ENCODE data around the gene TMOD1.

TMOD1 gene

DNA sequence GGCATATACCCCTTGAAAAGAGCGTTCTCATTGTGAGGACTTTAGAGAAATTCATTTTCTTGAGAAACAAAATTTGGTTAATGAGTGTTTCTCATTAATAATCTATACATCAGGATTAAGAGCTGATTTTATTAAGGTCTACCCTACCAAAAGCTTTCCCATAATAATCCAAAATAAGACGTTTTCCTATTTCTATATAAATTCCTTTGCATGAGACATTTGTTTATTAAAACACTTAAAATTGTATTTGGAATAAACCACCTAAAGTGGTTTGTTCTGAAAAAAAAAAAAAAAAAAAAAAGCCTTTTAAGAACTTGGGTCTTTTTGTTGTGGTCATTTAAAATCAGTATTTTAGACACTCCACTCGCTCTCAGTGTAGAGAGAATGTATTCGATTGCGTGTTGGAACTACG is 695 bp upstream of the TMOD1 start:
- Histone ChIP-seq H3K27me3 (replicated peaks; ENCODE audit: control insufficient read depth, insufficient read depth, low read length) (no peaks in the 10 kb centered on the region), H3K36me3 (ENCODE audit: control insufficient read depth, insufficient read depth, low read length) (peaks cover 1% of the 10 kb centered on the region), H3K4me3 (replicated peaks; ENCODE audit: low read depth, low read length) (peak overlapping the region; percentile 58)
- no peak for TF ChIP-seq CTCF (IDR thresholded peaks at IDR 0.05; ENCODE audit: insufficient read depth, low read length, poor library complexity, severe bottlenecking)
- no peak for DNase-seq (ENCODE audit: extremely low read depth, insufficient read length)

GRCh38 chr9:97501972-97502221 is 431 bp downstream of the TMOD1 start:
- Histone ChIP-seq H3K27me3 (replicated peaks; ENCODE audit: control insufficient read depth, insufficient read depth, low read length) (no peaks in the 10 kb centered on the region), H3K36me3 (ENCODE audit: control insufficient read depth, insufficient read depth, low read length) (no peaks in the 10 kb centered on the region), H3K4me3 (replicated peaks; ENCODE audit: low read depth, low read length) (peak overlapping the region; percentile 83)
- DNase-seq (ENCODE audit: extremely low read depth, insufficient read length): peak; percentile 41
- no peak for TF ChIP-seq CTCF (IDR thresholded peaks at IDR 0.05; ENCODE audit: insufficient read depth, low read length, poor library complexity, severe bottlenecking)

DNA sequence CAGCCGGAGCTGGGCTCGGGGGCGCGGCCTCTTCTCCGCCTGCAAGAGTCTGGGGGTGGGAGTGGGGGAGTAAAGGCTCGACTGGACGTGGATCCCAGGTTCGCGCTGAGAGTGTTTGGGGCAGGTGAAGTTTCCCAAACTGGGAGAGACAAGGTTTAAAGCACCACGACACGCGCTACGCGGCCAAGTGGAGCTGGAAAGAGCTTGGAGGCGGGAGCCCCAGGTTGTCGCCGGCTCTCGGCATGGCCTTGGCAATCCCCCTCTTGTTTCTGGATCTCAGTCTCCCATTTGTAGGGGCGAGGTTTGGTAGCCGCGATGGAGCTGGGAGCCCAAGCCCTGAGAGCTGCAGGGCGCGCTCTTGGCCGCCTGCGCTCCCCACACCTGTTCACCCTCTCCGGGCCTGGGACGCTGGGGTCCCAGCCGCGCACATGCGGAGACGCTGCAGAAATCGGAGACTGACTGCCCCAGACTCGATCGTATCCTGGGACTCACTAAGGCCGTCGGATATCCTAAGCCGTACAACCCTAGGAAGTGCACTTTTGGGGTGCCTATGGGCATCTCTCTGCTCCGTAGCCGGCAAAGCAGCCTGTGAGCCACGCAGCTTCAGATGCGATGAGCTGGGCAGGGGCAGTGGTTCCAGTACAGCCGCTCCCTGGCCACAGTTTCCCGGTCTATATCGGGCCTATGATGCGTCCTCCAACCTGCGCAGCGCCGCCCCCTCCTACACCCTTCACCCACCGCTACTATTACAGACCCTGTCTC is 937 bp downstream of the TMOD1 start:
- no peaks in the 10 kb centered on the region for H3K36me3 ChIP-seq (ENCODE audit: control insufficient read depth, insufficient read depth, low read length)
- no peaks in the 10 kb centered on the region for H3K27me3 ChIP-seq (replicated peaks; ENCODE audit: control insufficient read depth, insufficient read depth, low read length)
- H3K4me3 ChIP-seq (replicated peaks; ENCODE audit: low read depth, low read length): peak overlapping the region; percentile 83
- DNase-seq (ENCODE audit: extremely low read depth, insufficient read length): peak; percentile 58
- TF ChIP-seq CTCF (IDR thresholded peaks at IDR 0.05; ENCODE audit: insufficient read depth, low read length, poor library complexity, severe bottlenecking): no peak

GRCh38 chr9:97502984-97503861 is 1.8 kb downstream of the TMOD1 start:
- H3K27me3 ChIP-seq (replicated peaks; ENCODE audit: control insufficient read depth, insufficient read depth, low read length): no peaks in the 10 kb centered on the region
- H3K36me3 ChIP-seq (ENCODE audit: control insufficient read depth, insufficient read depth, low read length): no peaks in the 10 kb centered on the region
- peak overlapping the region; percentile 83 for H3K4me3 ChIP-seq (replicated peaks; ENCODE audit: low read depth, low read length)
- peak; percentile 30 for DNase-seq (ENCODE audit: extremely low read depth, insufficient read length)
- TF ChIP-seq CTCF (IDR thresholded peaks at IDR 0.05; ENCODE audit: insufficient read depth, low read length, poor library complexity, severe bottlenecking): no peak

DNA sequence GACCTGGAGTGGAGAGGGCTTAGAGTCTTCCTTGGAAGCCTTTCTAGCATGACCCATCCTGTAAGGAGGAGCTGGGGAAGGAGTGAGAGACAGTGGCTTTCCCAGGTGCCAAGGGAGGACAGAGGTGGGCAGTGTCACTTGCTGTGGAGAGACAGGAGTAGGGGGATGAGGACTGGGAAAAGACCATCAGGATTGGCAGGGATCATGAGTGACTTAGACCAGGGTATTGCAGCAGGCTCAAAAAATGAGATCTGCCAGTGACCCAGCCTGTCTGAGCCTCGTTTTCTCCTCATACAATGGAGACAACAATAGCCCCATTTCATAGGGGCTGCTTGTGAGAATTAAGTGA is 2.4 kb downstream of the TMOD1 start:
- no peak for TF ChIP-seq CTCF (IDR thresholded peaks at IDR 0.05; ENCODE audit: insufficient read depth, low read length, poor library complexity, severe bottlenecking)
- DNase-seq (ENCODE audit: extremely low read depth, insufficient read length): no peak
- Histone ChIP-seq H3K4me3 (replicated peaks; ENCODE audit: low read depth, low read length) (peak overlapping the region; percentile 83), H3K36me3 (ENCODE audit: control insufficient read depth, insufficient read depth, low read length) (no peaks in the 10 kb centered on the region), H3K27me3 (replicated peaks; ENCODE audit: control insufficient read depth, insufficient read depth, low read length) (no peaks in the 10 kb centered on the region)

All from GM06990 (cell line).